ENCODE measurements around the gene CD40.

DNA sequence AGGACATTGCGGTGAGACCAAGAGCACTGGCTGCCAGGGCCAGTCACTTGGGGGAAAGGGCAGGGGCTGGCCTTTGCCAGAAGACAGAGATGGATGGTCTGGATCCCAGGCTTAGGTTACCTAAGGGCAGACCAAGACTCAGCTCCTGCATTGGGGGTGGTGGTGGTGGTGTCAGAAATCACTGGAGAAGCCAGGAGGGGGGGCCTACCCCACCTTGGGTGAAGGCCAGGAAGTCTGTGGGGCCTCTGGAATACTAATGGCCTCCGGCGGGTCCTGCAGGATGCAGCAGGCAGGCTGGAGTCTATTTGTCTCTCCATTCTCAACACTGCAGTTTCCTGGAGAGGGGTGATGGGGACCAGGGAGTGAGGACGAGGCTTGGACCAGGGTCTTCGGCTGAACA is 32.8 kb downstream of the CD40 start:
- TF ChIP-seq EZH2 (IDR thresholded peaks at IDR 0.05; ENCODE audit: borderline replicate concordance, low read depth, low read length, severe bottlenecking), result no peak
- TF ChIP-seq, protein P1, sequence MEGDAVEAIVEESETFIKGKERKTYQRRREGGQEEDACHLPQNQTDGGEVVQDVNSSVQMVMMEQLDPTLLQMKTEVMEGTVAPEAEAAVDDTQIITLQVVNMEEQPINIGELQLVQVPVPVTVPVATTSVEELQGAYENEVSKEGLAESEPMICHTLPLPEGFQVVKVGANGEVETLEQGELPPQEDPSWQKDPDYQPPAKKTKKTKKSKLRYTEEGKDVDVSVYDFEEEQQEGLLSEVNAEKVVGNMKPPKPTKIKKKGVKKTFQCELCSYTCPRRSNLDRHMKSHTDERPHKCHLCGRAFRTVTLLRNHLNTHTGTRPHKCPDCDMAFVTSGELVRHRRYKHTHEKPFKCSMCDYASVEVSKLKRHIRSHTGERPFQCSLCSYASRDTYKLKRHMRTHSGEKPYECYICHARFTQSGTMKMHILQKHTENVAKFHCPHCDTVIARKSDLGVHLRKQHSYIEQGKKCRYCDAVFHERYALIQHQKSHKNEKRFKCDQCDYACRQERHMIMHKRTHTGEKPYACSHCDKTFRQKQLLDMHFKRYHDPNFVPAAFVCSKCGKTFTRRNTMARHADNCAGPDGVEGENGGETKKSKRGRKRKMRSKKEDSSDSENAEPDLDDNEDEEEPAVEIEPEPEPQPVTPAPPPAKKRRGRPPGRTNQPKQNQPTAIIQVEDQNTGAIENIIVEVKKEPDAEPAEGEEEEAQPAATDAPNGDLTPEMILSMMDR (IDR thresholded peaks at IDR 0.05; ENCODE audit: borderline replicate concordance, extremely low read depth, low read length, poor library complexity, severe bottlenecking), result no peak
